ENCODE results near the gene LHB.
A peak's percentile ranks its signal among the peaks of the same experiment; 100 is the strongest.
"Not testable (repeated sequence)": the region's sequence is repeated elsewhere in the genome, so short reads cannot be mapped to it uniquely, and the experiment has no call there.

LHB gene

GRCh38 chr19:49017041-49017665, at the start of gene LHB:
Gene LHB, minus strand, starts transcription at chr19:49017091. Its CDS starts 10 bp downstream, at chr19:49017081.
- DNase-seq (ENCODE audit: insufficient read length, low spot score) (no peak), FAIRE-seq (no peak)

- FAIRE-seq: no peak
- DNase-seq (ENCODE audit: insufficient read length, low spot score): no peak
Observed at GRCh38 chr19:49065905-49066512, 49.1 kb upstream of the LHB start.

GRCh38 chr19:49064768-49065611, 48.1 kb upstream of the LHB start, which contains the start of gene NTF4:
Gene NTF4, minus strand, starts transcription at chr19:49064818. Its CDS starts 2,821 bp downstream, at chr19:49061997.
- peak; percentile 38 for FAIRE-seq

GRCh38 chr19:49064029-49064629, 47.2 kb upstream of the LHB start:
- no peak for FAIRE-seq
- DNase-seq (ENCODE audit: insufficient read length, low spot score): no peak

More at GRCh38 chr19:49064768-49065611, 48.1 kb upstream of the LHB start, which contains the start of gene NTF4:
- DNase-seq (ENCODE audit: insufficient read length, low spot score): peak; percentile 70

GRCh38 chr19:49061445-49061844, 44.6 kb upstream of the LHB start:
- no peak for DNase-seq (ENCODE audit: insufficient read length, low spot score)

GRCh38 chr19:49061000-49061399, 44.1 kb upstream of the LHB start:
- DNase-seq (ENCODE audit: insufficient read length, low spot score): no peak
- FAIRE-seq: no peak

More at GRCh38 chr19:49061445-49061844, 44.6 kb upstream of the LHB start:
- no peak for FAIRE-seq

GRCh38 chr19:49059053-49059452, 42.2 kb upstream of the LHB start:
- no peak for FAIRE-seq
- no peak for DNase-seq (ENCODE audit: insufficient read length, low spot score)

GRCh38 chr19:49058562-49058961, 41.7 kb upstream of the LHB start:
- DNase-seq (ENCODE audit: insufficient read length, low spot score): no peak

GRCh38 chr19:49057636-49058234, 40.8 kb upstream of the LHB start, which contains the start of gene CGB7:
Gene CGB7, minus strand, starts transcription at chr19:49057749. Its CDS starts 2,374 bp downstream, at chr19:49055375.
- no peak for DNase-seq (ENCODE audit: insufficient read length, low spot score)
- peak; percentile 58 for FAIRE-seq

More at GRCh38 chr19:49058562-49058961, 41.7 kb upstream of the LHB start:
- FAIRE-seq: no peak

GRCh38 chr19:49056902-49057596, 40.2 kb upstream of the LHB start:
- DNase-seq (ENCODE audit: insufficient read length, low spot score); FAIRE-seq: not testable (repeated sequence)

- peak; percentile 55 for FAIRE-seq
- peak; percentile 85 for DNase-seq (ENCODE audit: insufficient read length, low spot score)
Observed at GRCh38 chr19:49056101-49056901, 39.4 kb upstream of the LHB start.

- DNase-seq (ENCODE audit: insufficient read length, low spot score): not testable (repeated sequence)
- peak; percentile 48 for FAIRE-seq
Observed at GRCh38 chr19:49050376-49051033, 33.6 kb upstream of the LHB start.

- FAIRE-seq; DNase-seq (ENCODE audit: insufficient read length, low spot score): not testable (repeated sequence)
Observed at GRCh38 chr19:49049834-49050233, 32.9 kb upstream of the LHB start.

- FAIRE-seq; DNase-seq (ENCODE audit: insufficient read length, low spot score): not testable (repeated sequence)
Observed at GRCh38 chr19:49049011-49049410, 32.1 kb upstream of the LHB start, which contains the start of gene CGB8. Gene CGB8, minus strand, starts transcription at chr19:49049111. Its CDS starts 372 bp downstream, at chr19:49048739.

GRCh38 chr19:49043548-49043947, 26.7 kb upstream of the LHB start, which contains the start of gene CGB5:
Gene CGB5, plus strand, starts transcription at chr19:49043848. Its CDS starts 362 bp downstream, at chr19:49044210.
- not testable (repeated sequence) for FAIRE-seq; DNase-seq (ENCODE audit: insufficient read length, low spot score)

GRCh38 chr19:49042666-49043065, 25.8 kb upstream of the LHB start:
- not testable (repeated sequence) for DNase-seq (ENCODE audit: insufficient read length, low spot score); FAIRE-seq

GRCh38 chr19:49042177-49042576, 25.3 kb upstream of the LHB start:
- FAIRE-seq: no peak
- no peak for DNase-seq (ENCODE audit: insufficient read length, low spot score)

GRCh38 chr19:49039736-49040135, 22.8 kb upstream of the LHB start:
- peak; percentile 9 for FAIRE-seq
- DNase-seq (ENCODE audit: insufficient read length, low spot score): not testable (repeated sequence)
